Osteocyte (in vitro differentiated cells): ENCODE data around the gene MYOD1. TPM values are rescaled to one million over a fixed set of nuclear protein-coding genes. Genes with fewer than 3 reads are reported as not detected.

Experiments used
- DNase-seq: peaks from one replicate; pipeline ENCODE4 v3.0.0; 2021; ENCODE audit warnings: mixed read lengths; ENCODE audit not compliant: unreplicated experiment; ENCODE audit errors: extremely low spot score
- H3K27ac Mint-ChIP-seq: one replicate; pipeline ENCODE4 v1.8.0; 2021; ENCODE audit warnings: mild to moderate bottlenecking, mixed read lengths; ENCODE audit not compliant: unreplicated experiment
- H3K27me3 Mint-ChIP-seq: one replicate; pipeline ENCODE4 v1.8.0; 2021; ENCODE audit warnings: mixed read lengths; ENCODE audit not compliant: unreplicated experiment
- H3K36me3 Mint-ChIP-seq: one replicate; pipeline ENCODE4 v1.8.0; 2021; ENCODE audit warnings: mixed read lengths; ENCODE audit not compliant: unreplicated experiment
- H3K4me1 Mint-ChIP-seq: one replicate; pipeline ENCODE4 v1.8.0; 2021; ENCODE audit warnings: mixed read lengths; ENCODE audit not compliant: unreplicated experiment
- H3K4me3 Mint-ChIP-seq: one replicate; pipeline ENCODE4 v1.8.0; 2021; ENCODE audit warnings: mild to moderate bottlenecking, moderate library complexity, mixed read lengths; ENCODE audit not compliant: unreplicated experiment
- H3K9me3 Mint-ChIP-seq: one replicate; pipeline ENCODE4 v1.8.0; 2021; ENCODE audit warnings: mixed read lengths; ENCODE audit not compliant: unreplicated experiment
- CTCF ChIP-seq: fragments of 200-600 bp; sonication (generic); IDR thresholded peaks from 2 replicates; pipeline ENCODE4 v1.5.0; 2021; ENCODE audit warnings: antibody characterized with exemption, mild to moderate bottlenecking, moderate library complexity
- total RNA-seq: library from RNA; stranded (reverse); gene quantifications from 2 replicates; pipeline ENCODE4 v1.2.1, GENCODE V29; 2021

Gene MYOD1
- total RNA-seq, 1 donor from 2014 or later = not detected

- TF ChIP-seq CTCF = no peak
- Mint-ChIP-seq H3K4me3 (no peak overlapping the region), H3K27ac (no peak overlapping the region), H3K4me1 (no peaks in the 10 kb centered on the region), H3K27me3 (no peaks in the 10 kb centered on the region), H3K36me3 (no peaks in the 10 kb centered on the region), H3K9me3 (no peaks in the 10 kb centered on the region)
- DNase-seq = no peak
Measured at GRCh38 chr11:17769218-17769617, 49.8 kb downstream of the MYOD1 start.

GRCh38 chr11:17770048-17770652 is 50.8 kb downstream of the MYOD1 start:
- Mint-ChIP-seq H3K4me3 (no peak overlapping the region), H3K9me3 (no peaks in the 10 kb centered on the region), H3K4me1 (no peaks in the 10 kb centered on the region), H3K27me3 (no peaks in the 10 kb centered on the region), H3K36me3 (no peaks in the 10 kb centered on the region), H3K27ac (no peak overlapping the region)
- no peak for DNase-seq
- no peak for TF ChIP-seq CTCF

GRCh38 chr11:17770917-17771316 is 51.5 kb downstream of the MYOD1 start:
- Mint-ChIP-seq H3K4me1 (no peaks in the 10 kb centered on the region), H3K9me3 (no peaks in the 10 kb centered on the region), H3K4me3 (no peak overlapping the region), H3K27me3 (no peaks in the 10 kb centered on the region), H3K36me3 (no peaks in the 10 kb centered on the region), H3K27ac (no peak overlapping the region)
- TF ChIP-seq CTCF = no peak
- DNase-seq = no peak

GRCh38 chr11:17771415-17771814 is 52.0 kb downstream of the MYOD1 start:
- Mint-ChIP-seq H3K27ac (no peak overlapping the region), H3K4me3 (no peak overlapping the region)
- no peak for TF ChIP-seq CTCF

More at GRCh38 chr11:17771415-17771814, 52.0 kb downstream of the MYOD1 start:
- Mint-ChIP-seq H3K4me1 (no peaks in the 10 kb centered on the region), H3K27me3 (no peaks in the 10 kb centered on the region), H3K9me3 (no peaks in the 10 kb centered on the region), H3K36me3 (no peaks in the 10 kb centered on the region)
- no peak for DNase-seq

Other genes with a start within 250 kb of the MYOD1 start
- gene ABCC8, start 242.7 kb upstream of the MYOD1 start, total RNA-seq = not detected in 2 replicates
- not detected in 2 replicates for gene USH1C, start 175.2 kb upstream of the MYOD1 start, total RNA-seq
- not detected in 2 replicates for gene OTOG, start 172.3 kb upstream of the MYOD1 start, total RNA-seq
- not detected in 2 replicates for gene KCNC1, start 15.2 kb downstream of the MYOD1 start, total RNA-seq